ENCODE measurements around the gene CYLC2. TPM values are rescaled to one million over a fixed set of nuclear protein-coding genes. Genes with fewer than 3 reads are reported as not detected.

Gene CYLC2
- total RNA-seq, 1 experiment from 2014 or later, result not detected

DNA sequence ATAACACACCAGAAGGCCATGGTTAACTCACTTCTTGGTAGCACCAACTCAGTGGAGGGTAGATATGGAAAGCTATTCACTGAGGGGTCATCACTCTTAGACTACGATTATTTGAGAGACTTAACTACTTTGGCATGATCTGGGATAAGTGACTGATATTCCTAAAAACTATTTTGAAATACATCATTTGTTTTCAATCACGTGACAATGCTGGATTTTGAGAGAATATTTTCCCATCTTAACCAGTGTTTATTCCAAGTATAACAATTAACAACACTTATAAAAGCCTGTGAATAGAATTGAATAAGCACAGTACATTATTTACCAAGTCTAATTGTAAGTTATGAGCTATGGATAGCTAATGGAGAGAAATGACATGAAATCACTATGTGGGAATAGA, 22.4 kb upstream of the CYLC2 start:
- Mint-ChIP-seq H3K27ac (ENCODE audit: unreplicated experiment) (no peak overlapping the region), H3K27me3 (ENCODE audit: unreplicated experiment) (no peaks in the 10 kb centered on the region), H3K9me3 (ENCODE audit: low read depth, unreplicated experiment) (peaks cover 6% of the 10 kb centered on the region), H3K4me3 (ENCODE audit: low read depth, unreplicated experiment) (no peak overlapping the region), H3K4me1 (ENCODE audit: low read depth, unreplicated experiment) (no peaks in the 10 kb centered on the region), H3K36me3 (ENCODE audit: insufficient read depth, unreplicated experiment) (no peaks in the 10 kb centered on the region)
- TF ChIP-seq, protein P1, sequence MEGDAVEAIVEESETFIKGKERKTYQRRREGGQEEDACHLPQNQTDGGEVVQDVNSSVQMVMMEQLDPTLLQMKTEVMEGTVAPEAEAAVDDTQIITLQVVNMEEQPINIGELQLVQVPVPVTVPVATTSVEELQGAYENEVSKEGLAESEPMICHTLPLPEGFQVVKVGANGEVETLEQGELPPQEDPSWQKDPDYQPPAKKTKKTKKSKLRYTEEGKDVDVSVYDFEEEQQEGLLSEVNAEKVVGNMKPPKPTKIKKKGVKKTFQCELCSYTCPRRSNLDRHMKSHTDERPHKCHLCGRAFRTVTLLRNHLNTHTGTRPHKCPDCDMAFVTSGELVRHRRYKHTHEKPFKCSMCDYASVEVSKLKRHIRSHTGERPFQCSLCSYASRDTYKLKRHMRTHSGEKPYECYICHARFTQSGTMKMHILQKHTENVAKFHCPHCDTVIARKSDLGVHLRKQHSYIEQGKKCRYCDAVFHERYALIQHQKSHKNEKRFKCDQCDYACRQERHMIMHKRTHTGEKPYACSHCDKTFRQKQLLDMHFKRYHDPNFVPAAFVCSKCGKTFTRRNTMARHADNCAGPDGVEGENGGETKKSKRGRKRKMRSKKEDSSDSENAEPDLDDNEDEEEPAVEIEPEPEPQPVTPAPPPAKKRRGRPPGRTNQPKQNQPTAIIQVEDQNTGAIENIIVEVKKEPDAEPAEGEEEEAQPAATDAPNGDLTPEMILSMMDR (IDR thresholded peaks at IDR 0.05; ENCODE audit: unreplicated experiment), result no peak
- DNase-seq, result no peak
- CTCF ChIA-PET, result no interaction called here
- intact Hi-C loops (cut with micrococcal nuclease; ENCODE audit: unreplicated experiment), result no loop called here
- no TSS peak for BruUV-seq (replicated peaks)

DNA sequence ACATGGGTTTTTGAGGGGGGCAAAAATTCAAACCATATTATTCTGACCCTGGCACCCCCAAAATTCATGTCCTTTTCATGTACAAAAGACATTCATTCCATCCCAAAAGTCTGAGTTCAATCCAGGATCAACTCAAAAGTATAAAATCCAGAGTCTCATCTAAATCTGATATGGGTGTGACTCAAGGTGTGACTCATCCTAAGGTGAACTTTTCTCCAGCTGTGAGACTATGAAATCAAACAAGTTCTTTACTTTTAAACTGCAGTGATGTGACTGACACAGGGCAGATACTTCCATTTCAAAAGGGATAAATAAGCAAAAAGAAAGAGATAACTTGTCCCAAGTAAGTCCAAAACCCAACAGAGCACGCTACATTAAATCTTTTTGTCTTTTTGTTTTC, 20.6 kb upstream of the CYLC2 start:
- H3K27ac Mint-ChIP-seq (ENCODE audit: unreplicated experiment), result no peak overlapping the region
- no peak overlapping the region for H3K4me3 Mint-ChIP-seq (ENCODE audit: low read depth, unreplicated experiment)
- no peaks in the 10 kb centered on the region for H3K4me1 Mint-ChIP-seq (ENCODE audit: low read depth, unreplicated experiment)
- no peak for DNase-seq
- TF ChIP-seq, protein P1 (IDR thresholded peaks at IDR 0.05; ENCODE audit: unreplicated experiment), result no peak
- H3K36me3 Mint-ChIP-seq (ENCODE audit: insufficient read depth, unreplicated experiment), result no peaks in the 10 kb centered on the region
- CTCF ChIA-PET, result no interaction called here
- no TSS peak for BruUV-seq (replicated peaks)
- peaks cover 2% of the 10 kb centered on the region for H3K9me3 Mint-ChIP-seq (ENCODE audit: low read depth, unreplicated experiment)
- no peaks in the 10 kb centered on the region for H3K27me3 Mint-ChIP-seq (ENCODE audit: unreplicated experiment)
- intact Hi-C loops (cut with micrococcal nuclease; ENCODE audit: unreplicated experiment), result no loop called here

DNA sequence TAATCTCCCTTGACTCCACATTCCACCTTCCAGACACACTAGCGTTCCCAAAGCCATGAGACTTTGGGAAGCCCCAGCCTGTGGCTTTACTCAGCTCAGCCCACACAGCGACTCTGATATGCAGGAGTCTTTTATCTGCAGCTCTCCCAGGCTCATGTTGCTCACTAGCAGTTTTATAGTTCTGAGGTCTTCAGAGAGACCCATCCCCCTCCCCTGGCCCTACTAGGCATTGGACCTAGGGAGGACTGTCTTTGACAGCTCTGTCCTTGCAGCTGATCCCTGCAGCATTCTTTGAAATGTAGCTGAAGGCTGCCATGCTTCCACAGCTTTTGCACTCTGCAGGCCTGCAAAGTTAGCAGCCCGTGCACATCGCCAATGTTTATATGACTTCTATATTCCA, 19.9 kb upstream of the CYLC2 start:
- Mint-ChIP-seq H3K27me3 (ENCODE audit: unreplicated experiment) (no peaks in the 10 kb centered on the region), H3K9me3 (ENCODE audit: low read depth, unreplicated experiment) (peaks cover 2% of the 10 kb centered on the region), H3K4me3 (ENCODE audit: low read depth, unreplicated experiment) (no peak overlapping the region), H3K4me1 (ENCODE audit: low read depth, unreplicated experiment) (no peaks in the 10 kb centered on the region), H3K36me3 (ENCODE audit: insufficient read depth, unreplicated experiment) (no peaks in the 10 kb centered on the region), H3K27ac (ENCODE audit: unreplicated experiment) (no peak overlapping the region)
- intact Hi-C loops (cut with micrococcal nuclease; ENCODE audit: unreplicated experiment), result no loop called here
- CTCF ChIA-PET, result no interaction called here
- TF ChIP-seq, protein P1 (IDR thresholded peaks at IDR 0.05; ENCODE audit: unreplicated experiment), result no peak
- no TSS peak for BruUV-seq (replicated peaks)
- no peak for DNase-seq

DNA sequence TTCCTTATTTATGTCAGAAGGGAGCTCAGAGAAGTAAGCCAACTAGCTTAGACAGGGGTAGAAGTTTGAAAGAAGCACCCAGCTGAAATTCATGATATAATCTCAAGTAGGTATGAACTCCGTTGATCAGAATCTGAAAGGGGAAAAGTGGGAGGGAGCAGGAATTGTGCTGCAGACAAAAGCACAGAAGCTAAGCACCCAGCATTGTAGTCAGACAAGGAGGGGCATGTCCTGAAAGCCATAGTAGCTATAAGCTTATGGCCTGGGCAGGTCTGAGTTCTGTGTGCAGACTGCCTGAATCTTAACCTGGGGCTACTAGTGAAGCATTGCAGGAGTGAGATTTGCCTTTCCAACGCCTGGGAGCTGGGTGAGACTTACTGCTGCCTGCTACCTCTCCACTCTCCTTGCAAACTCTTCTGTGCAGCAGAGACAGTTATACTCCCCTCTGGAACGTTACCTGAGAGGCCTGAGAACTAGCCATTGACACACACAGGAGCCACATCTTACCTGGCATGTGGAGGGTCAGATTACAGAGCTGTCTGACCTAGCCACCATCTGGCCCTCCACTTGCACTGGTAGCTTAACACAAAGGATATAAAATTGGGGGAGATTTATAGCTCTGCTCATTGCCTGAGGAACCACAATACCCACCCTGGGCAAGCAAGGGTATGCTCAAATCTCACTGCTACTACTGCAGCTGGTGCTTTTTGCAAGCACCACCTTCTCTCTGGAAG, 9.8 kb upstream of the CYLC2 start:
- Mint-ChIP-seq H3K4me3 (ENCODE audit: low read depth, unreplicated experiment) (no peak overlapping the region), H3K36me3 (ENCODE audit: insufficient read depth, unreplicated experiment) (no peaks in the 10 kb centered on the region), H3K4me1 (ENCODE audit: low read depth, unreplicated experiment) (no peaks in the 10 kb centered on the region), H3K27ac (ENCODE audit: unreplicated experiment) (no peak overlapping the region), H3K9me3 (ENCODE audit: low read depth, unreplicated experiment) (peaks cover 2% of the 10 kb centered on the region), H3K27me3 (ENCODE audit: unreplicated experiment) (no peaks in the 10 kb centered on the region)
- CTCF ChIA-PET, result no interaction called here
- intact Hi-C loops (cut with micrococcal nuclease; ENCODE audit: unreplicated experiment), result no loop called here
- no peak for DNase-seq
- no TSS peak for BruUV-seq (replicated peaks)
- TF ChIP-seq, protein P1 (IDR thresholded peaks at IDR 0.05; ENCODE audit: unreplicated experiment), result no peak

All from Calu3 (cell line).